Kasumi-1 (cell line): Measurements from ENCODE around the gene VARS1.
A peak's percentile ranks its signal among the peaks of the same experiment; 100 is the strongest.

ENCODE experiments used
- DNase-seq, 2 experiments: peaks; one replicate each; lab custom pipeline; 2025; lab: John Stamatoyannopoulos, UW

The VARS1 gene

DNA sequence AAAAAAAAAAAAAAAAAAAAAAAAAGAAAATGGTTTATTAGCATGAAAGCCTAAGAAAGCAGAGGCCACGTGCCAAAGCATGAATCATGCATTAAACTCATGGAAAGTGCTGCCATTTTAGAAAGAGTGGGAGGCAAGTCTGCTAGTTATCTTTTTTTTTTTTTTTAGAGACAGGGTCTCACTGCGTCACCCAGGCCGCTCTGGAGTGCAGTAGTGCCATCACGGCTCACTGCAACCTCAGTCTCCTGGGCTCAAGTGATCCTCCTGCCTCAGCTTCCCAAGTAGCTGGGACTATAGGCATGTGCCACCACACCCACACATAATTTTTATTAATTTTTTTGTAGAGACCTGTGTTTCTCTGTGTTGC lies 23.6 kb downstream of the VARS1 start:
- no peak for DNase-seq

- no peak for DNase-seq
Observed at GRCh38 chr6:31770860-31771259, 24.7 kb downstream of the VARS1 start.

DNA sequence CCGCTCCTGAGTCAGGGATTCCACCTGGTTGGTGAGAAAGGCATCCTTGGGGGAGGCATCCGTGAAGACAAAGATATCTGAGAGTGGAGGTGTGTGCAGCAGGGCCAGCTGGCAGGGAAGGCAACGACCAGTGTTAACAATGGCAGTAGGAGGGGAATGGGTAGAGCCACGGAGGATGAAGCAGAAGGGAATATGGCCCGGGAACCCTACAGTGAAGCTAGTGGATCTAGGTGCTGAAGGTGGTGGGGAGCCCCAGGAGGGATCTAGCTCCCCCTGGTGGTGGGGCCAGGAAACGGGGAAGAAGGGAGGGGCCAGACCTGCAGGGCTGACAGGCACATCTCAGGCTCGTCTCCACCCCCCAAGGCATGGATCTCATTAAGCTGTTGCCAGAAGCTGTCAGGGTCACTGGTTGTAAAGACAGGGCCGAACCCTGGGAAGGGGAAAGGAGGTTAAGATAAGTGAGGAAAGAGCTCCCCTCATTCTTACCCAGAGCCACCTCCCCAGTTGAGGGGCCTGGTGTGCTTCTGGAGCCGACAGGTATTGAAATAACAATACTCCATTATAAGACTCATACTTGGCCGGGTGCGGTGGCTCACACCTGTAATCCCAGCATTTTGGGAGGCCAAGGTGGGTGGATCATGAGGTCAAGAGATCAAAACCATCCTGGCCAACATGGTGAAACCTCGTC lies 25.7 kb downstream of the VARS1 start:
- peak; percentile 84 to 90 for DNase-seq

DNA sequence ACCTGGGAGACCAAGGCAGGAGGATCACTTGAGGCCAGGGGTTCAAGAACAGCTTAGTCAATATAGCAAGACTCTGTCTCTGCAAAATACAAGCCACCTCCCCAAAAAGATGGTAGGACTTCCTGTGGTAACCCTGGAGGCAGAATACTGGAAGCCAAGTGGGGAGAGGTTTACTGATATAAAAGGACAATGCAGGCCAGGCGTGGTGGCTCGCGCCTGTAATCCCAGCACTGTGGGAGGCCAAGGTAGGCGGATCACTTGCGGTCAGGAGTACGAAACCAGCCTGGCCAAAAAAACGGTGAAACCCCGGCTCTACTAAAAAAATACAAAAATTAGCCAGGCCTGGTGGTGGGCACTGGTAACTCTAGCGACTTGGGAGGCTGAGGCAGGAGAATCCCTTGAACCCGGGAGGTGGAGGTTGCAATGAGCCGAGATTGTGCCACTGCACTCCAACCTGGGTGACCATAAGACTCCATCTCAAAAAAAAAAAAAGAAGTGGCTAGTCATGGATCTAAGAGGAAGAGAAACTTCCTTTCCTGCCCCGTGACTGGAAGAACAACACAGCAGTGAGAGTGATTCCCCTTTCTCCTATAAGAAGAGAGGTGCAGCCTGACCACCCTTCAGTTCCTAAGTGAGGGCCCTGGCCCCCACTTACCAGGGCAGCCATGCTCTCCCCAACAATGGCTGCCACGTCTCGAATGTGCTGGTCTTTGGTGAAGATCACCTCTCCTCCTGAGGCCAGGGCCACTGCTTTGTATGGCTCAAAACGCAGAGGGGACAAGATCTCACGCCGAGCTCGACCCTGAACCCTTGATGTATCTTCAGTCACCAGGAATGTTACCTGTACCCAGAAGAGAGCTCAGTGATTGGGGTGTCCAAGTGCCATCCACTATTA lies 26.9 kb downstream of the VARS1 start:
- DNase-seq = no peak

DNA sequence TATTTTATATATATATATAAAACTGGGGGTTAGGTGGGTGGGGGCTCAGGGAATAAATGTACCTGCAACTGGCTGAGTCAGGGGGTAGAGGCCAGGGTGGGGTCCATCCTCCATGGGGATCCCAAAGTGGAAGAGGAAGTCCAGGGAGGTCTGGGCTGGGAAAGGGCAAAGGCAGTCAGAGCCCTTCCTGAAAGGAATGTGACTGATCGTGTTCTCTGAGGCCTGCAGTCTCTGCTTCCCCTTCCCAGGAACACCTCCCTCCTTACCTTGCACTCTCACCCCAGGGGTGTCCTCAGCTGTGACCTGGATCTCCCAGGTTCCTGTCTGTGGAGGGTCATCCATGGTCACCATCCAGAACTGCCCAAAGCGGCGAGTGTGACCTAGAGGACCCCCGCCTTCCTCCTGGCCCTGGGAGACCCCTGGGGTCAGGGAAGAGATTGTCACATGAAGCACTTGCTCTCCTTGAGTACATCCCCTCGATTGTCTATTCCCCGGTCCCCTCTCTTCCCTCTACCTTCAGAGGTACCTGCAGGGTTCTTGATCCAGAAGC lies 28.4 kb downstream of the VARS1 start:
- DNase-seq = no peak

GRCh38 chr6:31765910-31766794 lies 29.4 kb downstream of the VARS1 start:
- DNase-seq = no peak

- DNase-seq = no peak
Observed at GRCh38 chr6:31765559-31765909, 30.0 kb downstream of the VARS1 start.

GRCh38 chr6:31764198-31764597 lies 31.4 kb downstream of the VARS1 start:
- no peak for DNase-seq

DNA sequence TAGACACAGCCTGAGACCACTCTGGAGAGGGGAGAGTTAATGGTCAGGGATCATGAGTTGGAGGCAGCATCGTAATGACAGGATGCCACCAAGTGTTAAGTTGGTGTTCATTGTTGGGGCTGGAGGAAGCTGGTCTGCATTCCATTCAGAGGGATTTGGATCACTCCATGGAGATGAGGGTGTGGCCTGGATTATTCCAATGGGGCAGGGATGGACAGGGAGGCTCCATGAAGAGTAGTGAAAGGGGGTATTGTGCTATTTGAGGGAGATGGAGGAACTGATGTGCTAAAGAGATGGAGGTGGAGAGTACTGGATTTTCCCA lies 32.0 kb downstream of the VARS1 start:
- DNase-seq = no peak

- DNase-seq = no peak
Observed at GRCh38 chr6:31762878-31763618, 32.5 kb downstream of the VARS1 start.

GRCh38 chr6:31762356-31762755 lies 33.2 kb downstream of the VARS1 start, which contains the start of gene SAPCD1:
TSS of gene SAPCD1 (plus strand) at chr6:31762656. CDS start at chr6:31763055, 399 bp downstream.
- DNase-seq = no peak

DNA sequence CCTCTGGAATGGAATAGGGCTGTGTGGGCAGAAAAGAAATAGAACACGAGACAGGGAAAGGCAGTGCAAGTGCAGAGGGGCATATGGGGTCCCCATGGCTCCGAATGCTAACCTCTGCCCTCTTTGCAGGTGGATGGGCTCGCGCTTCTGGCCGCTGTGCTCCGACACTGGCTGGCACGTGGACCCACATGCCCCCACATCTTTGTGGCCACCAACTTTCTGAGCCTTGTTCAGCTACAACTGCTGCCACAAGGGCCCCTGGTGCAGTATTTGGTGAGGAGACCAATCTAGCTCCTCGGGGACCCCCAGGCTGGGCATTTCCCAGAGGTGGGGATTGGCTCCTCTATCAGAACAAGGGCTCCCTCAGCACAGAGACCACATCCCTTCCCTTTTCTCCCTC lies 34.2 kb downstream of the VARS1 start:
- DNase-seq = no peak

DNA sequence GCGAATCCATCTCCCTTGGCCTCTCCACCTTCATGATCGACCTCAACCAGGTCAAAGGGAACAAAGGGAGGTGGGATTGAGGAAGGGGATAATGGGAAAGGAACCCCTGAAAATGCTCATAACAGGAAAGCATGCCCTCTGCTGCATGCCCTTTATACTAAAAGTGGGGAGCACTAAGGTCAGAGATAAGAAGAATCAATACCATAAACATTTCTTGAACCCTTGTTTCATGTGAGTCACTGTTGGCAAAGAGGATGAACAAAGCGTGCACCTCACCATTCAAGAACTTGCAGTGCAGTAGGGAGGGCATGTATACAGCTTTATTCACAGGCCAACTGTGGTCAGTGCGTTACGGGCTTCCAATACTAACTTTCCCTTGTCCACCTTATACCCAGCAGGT lies 34.8 kb downstream of the VARS1 start:
- DNase-seq = no peak

GRCh38 chr6:31758281-31758680 lies 37.3 kb downstream of the VARS1 start:
- DNase-seq = no peak

DNA sequence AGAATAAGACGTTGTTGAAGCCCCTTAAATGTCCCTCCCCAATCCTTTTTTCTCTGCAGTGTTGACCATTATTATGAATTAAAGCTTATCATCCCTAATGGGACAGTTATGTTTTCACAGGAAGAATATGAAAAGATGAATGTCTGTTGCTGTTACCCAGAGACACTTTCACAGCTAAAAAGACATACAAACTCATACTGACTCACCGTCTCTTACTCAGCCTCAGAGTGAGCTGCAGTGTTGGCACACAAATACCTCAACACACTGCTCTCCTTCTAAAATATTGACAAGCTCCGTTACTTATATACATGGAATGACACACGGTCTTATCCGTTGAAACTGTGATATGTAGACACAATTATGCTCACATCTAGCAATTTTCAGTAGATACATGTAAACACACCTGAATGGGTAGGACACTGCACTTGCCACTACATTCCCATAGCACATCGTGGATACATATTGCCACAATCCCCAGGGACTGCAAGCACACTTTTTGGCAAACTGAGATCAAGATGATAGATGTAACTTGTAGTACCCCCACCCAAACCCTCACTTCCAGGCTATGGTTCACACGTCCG lies 42.7 kb downstream of the VARS1 start:
- no peak for DNase-seq

DNA sequence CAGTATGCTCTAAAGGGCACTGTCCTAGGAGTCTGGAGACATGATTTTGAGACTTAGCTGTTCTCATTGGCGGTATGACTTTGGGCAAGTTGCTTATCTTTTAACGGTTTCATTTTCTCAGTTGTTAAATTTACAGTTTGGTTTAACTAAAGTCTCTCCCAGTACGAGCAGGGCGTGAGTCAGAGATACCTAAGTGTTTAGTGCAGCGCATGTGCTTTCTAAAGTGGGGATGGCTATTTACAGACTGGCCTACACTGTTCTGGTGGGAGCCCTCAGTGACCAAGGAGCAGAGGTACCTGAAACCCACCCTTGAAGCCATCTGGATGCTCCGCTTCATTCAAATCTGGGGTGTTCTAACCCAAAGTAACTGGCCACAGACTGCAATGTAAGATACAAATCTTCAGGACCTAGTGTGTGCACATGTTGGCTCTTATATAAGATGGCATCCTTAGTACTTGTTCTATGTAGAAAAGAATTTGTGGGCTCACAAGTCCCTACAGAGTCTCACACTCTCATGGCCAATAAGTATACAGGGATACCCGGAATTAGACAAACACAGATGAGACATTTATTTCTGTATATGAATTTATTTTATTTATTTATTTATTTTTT lies 45.0 kb downstream of the VARS1 start:
- no peak for DNase-seq

- DNase-seq = no peak
Observed at GRCh38 chr6:31749301-31750036, 46.1 kb downstream of the VARS1 start.
